Muscle of leg (tissue), 11 donors: Measurements from ENCODE around the gene SRC. TPM values are rescaled to one million over a fixed set of nuclear protein-coding genes. Genes with fewer than 3 reads are reported as not detected.

Experiments used
- DNase-seq: peaks from one replicate; pipeline ENCODE4 v3.0.0; 2013
- H3K27ac ChIP-seq: one replicate; pipeline ENCODE4 v1.5.1; 2013; ENCODE audit warnings: mild to moderate bottlenecking, low read length, control low read depth
- H3K27me3 ChIP-seq: one replicate; pipeline ENCODE4 v1.6.1; 2013; ENCODE audit warnings: low read length; ENCODE audit not compliant: control insufficient read depth, insufficient read depth
- H3K36me3 ChIP-seq: one replicate; pipeline ENCODE4 v1.6.1; 2013; ENCODE audit warnings: low read length; ENCODE audit not compliant: control insufficient read depth, insufficient read depth
- H3K4me1 ChIP-seq: one replicate; pipeline ENCODE4 v1.6.1; 2013; ENCODE audit warnings: low read length; ENCODE audit not compliant: control insufficient read depth, insufficient read depth
- H3K4me3 ChIP-seq: one replicate; pipeline ENCODE4 v1.5.1; 2013; ENCODE audit warnings: low read length, control low read depth
- H3K9me3 ChIP-seq: replicated peaks from 2 replicates; pipeline ENCODE4 v1.6.1; 2013; ENCODE audit warnings: low read depth, low read length; ENCODE audit not compliant: control insufficient read depth
- WGBS: methylation state at CpG from one replicate; pipeline ENCODE4 v1.1.5; 2013; ENCODE audit warnings: missing lambda C conversion rate; ENCODE audit not compliant: insufficient coverage; 5-methylcytosine and 5-hydroxymethylcytosine counted together
- polyA plus RNA-seq, 8 donors: library from polyadenylated mRNA; unstranded; fragments of 120-200 nt; gene quantifications; one replicate each; pipeline versions ENCODE4 v1.2.1 to v1.2.3, GENCODE V29; 2013; ENCODE audit warnings: inconsistent platforms in 1 of 8, low replicate concordance in 1 of 8; ENCODE audit not compliant: insufficient read length in 8 of 8, insufficient read depth in 1 of 8
- total RNA-seq: library from RNA; stranded (reverse); fragments of 120-200 nt; gene quantifications from one replicate; pipeline ENCODE4 v1.2.4, GENCODE V29; 2013

SRC gene
- total and polyA plus RNA-seq, 9 donors: 8.6 to 25.4 (median 16.6) TPM

DNA sequence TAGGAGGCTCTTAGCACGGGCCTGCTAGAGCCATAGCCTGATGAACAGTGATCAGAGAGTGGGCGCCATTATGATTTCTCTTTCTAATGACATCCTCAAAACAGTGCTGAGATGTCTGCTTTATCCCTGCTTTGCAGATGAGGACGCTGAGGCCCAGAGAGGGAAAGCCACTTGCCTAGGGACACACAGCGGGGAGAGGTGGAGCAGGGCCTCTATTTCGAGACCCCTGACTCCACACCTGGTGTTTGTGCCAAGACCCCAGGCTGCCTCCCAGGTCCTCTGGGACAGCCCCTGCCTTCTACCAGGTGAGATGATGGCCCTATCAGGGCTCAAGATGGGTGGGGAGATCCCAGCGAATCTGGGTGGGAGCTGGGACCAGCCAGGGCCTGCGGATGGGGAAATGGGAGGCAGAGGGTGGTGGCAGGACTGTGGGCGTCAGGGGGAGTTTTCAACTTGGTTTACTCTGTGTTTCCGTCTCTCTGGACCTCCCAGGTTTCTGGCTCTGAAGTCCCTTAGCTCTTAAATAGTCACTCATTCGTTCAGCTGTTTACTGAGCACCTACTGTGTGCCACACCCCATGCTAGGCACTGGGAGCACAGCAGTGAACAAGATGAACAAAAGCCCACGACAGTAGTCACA lies 36.7 kb downstream of the SRC start:
- Histone ChIP-seq H3K9me3 (no peaks in the 10 kb centered on the region), H3K4me3 (no peak overlapping the region), H3K27me3 (no peaks in the 10 kb centered on the region), H3K36me3 (peaks cover 15% of the 10 kb centered on the region), H3K27ac (no peak overlapping the region), H3K4me1 (peaks cover 8% of the 10 kb centered on the region)
- DNase-seq: no peak
- WGBS: 79% methylated on average over 7 of the region's 11 CpGs

DNA sequence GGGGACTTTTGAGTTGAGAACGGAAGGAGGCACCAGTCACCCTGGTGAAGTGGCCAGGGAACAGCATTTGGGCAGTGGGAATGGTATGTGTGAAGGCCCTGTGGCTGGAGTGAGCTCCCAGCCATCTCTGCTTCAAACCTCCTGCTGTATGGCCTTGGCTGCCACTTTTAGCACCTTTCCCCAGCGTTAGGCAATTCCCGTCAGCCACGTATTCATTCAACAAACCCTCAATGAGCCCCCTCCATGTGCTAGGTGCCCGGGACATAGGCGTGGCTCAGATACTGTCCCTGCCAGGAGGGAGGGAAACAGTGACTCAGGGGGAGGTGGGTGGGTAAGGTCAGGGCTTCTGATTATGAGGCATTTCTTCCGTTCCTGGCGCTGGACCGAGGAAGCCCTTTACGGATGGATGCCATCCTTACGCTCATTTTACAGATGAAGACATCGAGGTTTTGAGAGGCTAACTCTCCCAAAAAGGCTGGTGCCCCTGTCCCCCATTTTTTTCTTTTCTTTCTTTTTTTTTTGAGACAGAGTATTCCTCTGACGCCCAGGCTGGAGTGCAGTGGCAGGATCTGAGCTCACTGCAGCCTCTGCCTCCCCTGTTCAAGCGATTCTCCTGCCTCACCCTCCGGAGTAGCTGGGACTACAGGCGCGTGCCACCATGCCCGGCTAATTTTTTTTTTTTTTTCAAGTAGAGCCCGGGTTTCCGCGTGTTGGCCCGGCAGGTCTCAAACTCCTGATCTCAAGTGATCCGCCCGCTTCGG lies 37.5 kb downstream of the SRC start:
- Histone ChIP-seq H3K27me3 (no peaks in the 10 kb centered on the region), H3K4me3 (peak overlapping the region; percentile 19), H3K9me3 (no peaks in the 10 kb centered on the region), H3K4me1 (peaks cover 8% of the 10 kb centered on the region), H3K36me3 (peaks cover 19% of the 10 kb centered on the region), H3K27ac (no peak overlapping the region)
- WGBS: 94% methylated on average over 13 of the region's 25 CpGs
- DNase-seq: no peak

DNA sequence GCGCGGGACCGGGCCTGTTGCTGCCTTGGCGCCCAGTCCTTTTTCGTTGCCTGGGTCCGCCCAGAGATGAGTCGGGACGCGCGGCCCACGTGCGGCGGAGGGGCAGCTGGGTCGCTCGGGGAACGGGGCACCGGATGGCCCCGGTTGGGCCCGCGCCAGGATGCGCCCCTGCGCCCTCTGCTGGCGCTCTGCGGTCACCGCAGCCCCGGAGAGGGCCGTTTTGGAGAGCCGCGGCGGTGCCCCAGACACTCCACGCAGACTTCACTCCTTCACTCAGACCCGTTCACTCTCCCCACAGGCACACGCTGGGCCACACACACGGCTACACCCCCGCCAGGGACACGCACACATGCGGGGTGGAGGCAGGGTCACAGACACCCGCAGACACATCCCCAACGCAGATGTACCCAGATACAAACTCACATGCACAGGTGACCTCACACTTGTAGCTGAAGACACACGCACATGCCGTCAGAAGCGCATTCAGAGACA lies 38.8 kb downstream of the SRC start:
- Histone ChIP-seq H3K4me1 (peaks cover 8% of the 10 kb centered on the region), H3K4me3 (peak overlapping the region; percentile 43), H3K9me3 (no peaks in the 10 kb centered on the region), H3K27ac (no peak overlapping the region), H3K36me3 (peaks cover 27% of the 10 kb centered on the region), H3K27me3 (no peaks in the 10 kb centered on the region)
- WGBS: 7% methylated on average over 40 of the region's 42 CpGs
- peak; percentile 77 for DNase-seq

DNA sequence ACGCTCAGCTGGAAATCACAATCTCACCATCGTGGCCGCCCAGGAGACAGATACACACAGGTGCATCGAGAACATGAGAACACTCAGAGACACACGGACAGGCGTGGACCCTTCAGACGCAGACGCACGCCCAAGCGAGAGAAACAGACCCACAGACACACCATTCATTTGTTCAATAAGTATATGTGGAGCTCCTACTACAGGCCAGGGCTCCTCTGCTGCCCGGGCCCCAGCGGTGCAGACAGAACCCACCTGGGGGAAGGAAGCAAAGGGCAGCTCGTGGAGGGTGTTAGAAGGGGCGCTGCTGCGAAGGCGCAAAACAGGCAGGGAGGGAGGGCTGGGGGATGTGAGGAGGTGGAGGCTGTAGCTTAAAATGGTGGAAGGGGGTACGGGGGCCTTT lies 39.2 kb downstream of the SRC start:
- Histone ChIP-seq H3K36me3 (peaks cover 29% of the 10 kb centered on the region), H3K27me3 (no peaks in the 10 kb centered on the region), H3K4me3 (no peak overlapping the region), H3K9me3 (no peaks in the 10 kb centered on the region), H3K27ac (no peak overlapping the region), H3K4me1 (peaks cover 8% of the 10 kb centered on the region)
- WGBS: 80% methylated on average over 12 of the region's 17 CpGs
- DNase-seq: no peak

DNA sequence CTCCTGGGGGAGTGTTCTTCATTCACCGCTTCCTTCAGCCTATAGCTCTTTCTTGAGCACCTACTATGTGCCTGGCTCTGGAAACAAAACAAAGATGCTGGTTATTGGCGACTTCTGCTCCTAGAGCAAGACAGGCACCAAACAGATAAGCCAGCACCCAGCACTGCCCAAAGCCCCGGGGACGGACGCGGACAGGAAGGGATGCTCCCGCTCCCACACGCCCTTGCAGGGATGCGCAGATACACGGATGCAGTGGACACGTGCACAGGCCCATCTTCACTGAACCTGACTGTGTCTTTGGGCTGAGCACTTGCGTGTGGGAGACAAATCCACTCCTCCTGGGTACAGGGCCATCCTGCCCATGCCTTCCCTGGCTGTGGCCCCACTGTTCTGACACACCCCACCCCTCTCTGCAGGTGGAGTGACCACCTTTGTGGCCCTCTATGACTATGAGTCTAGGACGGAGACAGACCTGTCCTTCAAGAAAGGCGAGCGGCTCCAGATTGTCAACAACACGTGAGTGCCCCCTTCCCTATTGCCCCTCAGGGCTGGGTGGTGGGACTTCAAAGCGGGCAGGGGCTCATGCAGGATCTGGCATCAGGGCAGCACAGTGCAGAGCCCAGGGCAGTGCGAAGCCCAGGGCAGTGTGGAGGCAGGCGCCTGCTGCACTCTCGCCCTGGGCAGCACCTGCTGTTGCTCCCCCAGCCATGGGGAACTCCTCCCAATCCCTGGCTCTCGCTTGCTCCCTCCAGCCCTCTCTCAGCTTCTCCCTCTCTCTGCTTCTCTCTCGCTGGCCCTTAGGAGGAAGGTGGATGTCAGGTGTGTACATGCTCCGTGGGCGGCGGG lies 39.9 kb downstream of the SRC start:
- no peaks in the 10 kb centered on the region for H3K9me3 ChIP-seq
- H3K27ac ChIP-seq: no peak overlapping the region
- no peak for DNase-seq
- no peak overlapping the region for H3K4me3 ChIP-seq
- WGBS: 95% methylated on average over 19 of the region's 25 CpGs
- no peaks in the 10 kb centered on the region for H3K27me3 ChIP-seq
- H3K36me3 ChIP-seq: peaks cover 29% of the 10 kb centered on the region
- H3K4me1 ChIP-seq: peaks cover 8% of the 10 kb centered on the region

DNA sequence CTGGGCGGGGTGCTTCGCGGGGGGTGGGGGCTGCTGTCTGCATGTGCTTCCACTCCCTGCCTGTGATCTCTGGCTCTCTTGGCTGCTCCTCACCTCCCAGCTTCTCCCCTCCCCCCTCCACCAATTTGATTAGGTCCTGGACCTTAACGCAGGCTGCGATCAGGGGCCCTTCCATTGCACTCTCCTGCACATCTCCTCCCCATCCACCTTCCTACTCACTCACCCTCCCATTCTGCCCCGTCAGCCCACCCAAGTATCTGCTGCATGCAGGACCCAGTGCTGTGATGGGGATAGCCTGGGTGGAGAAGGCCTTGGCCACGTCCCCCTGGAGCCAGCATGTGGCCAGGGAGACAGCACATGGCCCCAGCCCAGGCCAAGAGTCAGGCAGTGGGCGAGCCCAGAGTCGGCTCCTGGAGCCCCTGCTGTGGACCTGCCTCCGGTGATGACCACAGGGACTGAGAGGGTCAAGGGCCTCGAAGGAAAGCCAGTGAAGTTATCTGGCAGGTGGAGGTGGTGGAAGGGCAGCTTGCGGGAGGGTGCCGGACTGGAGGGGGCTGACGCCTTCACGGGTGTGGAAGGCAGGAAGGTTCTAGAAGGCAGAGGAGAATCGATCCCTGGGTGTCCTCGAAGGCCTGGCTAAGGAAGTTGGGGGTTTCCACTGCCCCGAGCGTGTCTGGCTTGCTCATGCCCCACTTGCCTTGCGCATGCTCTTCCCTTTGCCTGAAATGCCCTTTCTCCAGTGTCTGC lies 40.7 kb downstream of the SRC start:
- H3K27ac ChIP-seq: no peak overlapping the region
- no peaks in the 10 kb centered on the region for H3K9me3 ChIP-seq
- peaks cover 8% of the 10 kb centered on the region for H3K4me1 ChIP-seq
- H3K4me3 ChIP-seq: no peak overlapping the region
- H3K36me3 ChIP-seq: peaks cover 29% of the 10 kb centered on the region
- no peak for DNase-seq
- WGBS: 83% methylated on average over 11 of the region's 20 CpGs
- no peaks in the 10 kb centered on the region for H3K27me3 ChIP-seq

DNA sequence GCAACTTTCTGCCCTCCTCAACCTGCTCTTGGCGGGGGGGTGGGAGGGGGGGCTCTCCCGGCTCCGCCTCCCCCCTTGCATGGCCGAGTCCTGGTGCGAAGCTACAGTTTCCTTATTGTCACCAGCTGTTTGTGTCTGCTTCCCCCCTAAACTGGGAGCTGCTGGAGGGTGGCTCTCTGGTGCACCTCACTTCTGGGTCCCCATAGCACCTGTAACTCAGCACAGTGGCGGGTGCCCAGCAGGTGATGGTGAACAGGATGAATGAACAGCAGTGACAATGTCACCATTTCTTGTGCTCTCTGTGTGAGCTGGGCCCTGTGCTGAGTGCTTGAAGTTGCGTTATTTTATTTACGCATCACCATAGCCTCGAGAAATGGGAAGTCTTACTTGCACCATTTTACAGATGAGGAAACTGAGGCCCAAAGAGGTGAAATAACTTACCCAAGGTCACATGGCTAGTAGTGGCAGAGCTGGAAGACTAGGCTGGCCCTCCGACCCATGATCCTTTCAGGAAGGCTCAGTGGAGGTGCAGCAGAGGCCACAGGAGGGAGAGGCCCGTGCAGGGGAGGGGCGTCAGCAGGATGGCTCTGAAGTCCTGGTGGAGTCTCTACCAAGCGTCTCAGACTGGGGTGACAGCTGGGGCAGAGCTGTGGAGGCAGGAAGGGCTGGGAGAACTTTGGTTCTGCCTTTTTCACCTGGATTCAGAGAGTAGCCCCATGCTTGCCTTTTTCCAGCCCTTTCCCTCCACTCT lies 41.8 kb downstream of the SRC start:
- WGBS: 91% methylated on average over 8 of the region's 13 CpGs
- Histone ChIP-seq H3K4me3 (no peak overlapping the region), H3K9me3 (no peaks in the 10 kb centered on the region), H3K27me3 (no peaks in the 10 kb centered on the region), H3K4me1 (peaks cover 8% of the 10 kb centered on the region), H3K27ac (no peak overlapping the region), H3K36me3 (peaks cover 29% of the 10 kb centered on the region)
- DNase-seq: no peak

DNA sequence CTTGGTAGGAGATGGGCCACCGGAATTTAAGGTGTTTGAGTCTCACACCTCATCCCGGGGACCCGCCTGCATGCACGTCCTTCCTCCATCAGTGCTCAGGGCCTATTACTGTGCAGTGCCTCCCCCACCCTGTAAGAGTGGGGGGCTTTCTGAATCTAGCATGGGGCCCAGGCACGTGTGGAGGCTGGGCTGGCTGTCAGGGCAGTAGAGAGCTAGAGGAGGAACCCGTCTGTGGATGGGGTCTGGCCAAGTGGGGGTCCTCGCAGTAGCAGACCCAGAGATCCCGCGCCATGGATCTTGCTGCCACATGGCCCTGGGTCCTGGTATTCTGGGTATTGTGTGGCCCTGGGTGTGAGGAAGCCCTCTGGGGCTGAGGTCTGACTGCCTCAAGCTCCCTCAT lies 42.9 kb downstream of the SRC start:
- DNase-seq: no peak
- 75% methylated on average over 8 of the region's 9 CpGs for WGBS
- Histone ChIP-seq H3K4me3 (no peak overlapping the region), H3K9me3 (no peaks in the 10 kb centered on the region), H3K36me3 (peaks cover 29% of the 10 kb centered on the region), H3K27me3 (no peaks in the 10 kb centered on the region), H3K27ac (no peak overlapping the region), H3K4me1 (peaks cover 19% of the 10 kb centered on the region)

DNA sequence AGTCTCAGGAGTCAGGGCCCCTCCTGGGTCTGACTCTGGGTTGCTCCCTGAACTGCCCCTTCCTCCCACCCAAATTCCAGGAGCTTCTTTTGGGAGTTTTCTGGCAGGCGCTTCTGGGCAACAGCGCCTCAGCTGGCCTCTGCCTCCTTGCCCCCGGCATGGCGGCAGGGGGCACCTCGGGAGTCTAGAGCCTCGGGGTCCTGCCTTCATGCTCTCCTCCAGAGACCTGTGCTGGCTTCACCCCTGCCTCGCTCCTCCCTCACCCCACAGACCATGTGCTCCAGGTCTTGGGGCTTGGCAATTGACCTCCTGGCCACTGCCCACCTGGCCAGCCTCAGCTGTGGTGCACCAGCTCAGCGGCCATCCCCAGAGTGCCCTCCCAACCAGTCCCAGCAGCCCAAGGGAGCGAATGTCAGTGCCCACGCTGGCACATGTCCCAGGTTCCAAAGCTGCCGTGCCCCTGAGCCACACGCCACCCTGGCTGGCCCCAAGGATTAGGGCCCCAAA lies 43.4 kb downstream of the SRC start:
- Histone ChIP-seq H3K27me3 (no peaks in the 10 kb centered on the region), H3K4me3 (no peak overlapping the region), H3K4me1 (peaks cover 21% of the 10 kb centered on the region), H3K36me3 (peaks cover 29% of the 10 kb centered on the region), H3K9me3 (no peaks in the 10 kb centered on the region), H3K27ac (no peak overlapping the region)
- 83% methylated on average over 11 of the region's 12 CpGs for WGBS
- DNase-seq: no peak
